HG03520 (cell line): Measurements from ENCODE around the gene C5AR1.
"Not testable (repeated sequence)": the region's sequence is repeated elsewhere in the genome, so short reads cannot be mapped to it uniquely, and the experiment has no call there.

Source experiments
- ATAC-seq: cut with Tn5 transposase; IDR thresholded peaks from one replicate; pipeline ENCODE4 v1.9.1; 2021; ENCODE audit warnings: mild to moderate bottlenecking, moderate library complexity; ENCODE audit not compliant: unreplicated experiment

The C5AR1 gene

DNA sequence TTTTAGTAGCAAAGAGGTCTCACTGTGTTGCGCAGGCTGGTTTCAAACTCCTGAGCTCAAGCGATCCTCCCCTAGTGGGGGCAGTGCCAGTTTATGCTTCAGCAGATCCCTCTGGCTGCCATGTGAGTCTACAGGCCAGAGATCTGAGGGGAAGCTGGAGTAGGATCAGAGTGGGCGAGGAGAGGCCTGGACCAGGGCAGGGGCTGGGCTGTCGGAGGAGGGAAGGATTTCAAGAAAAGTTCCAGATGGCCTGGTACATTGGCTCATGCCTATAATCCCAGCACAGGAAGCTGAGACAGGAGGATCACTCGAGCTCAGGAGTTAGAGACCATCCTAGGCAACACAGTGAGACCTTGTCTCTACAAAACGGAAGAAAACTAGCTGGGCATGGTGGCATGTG is 49.3 kb downstream of the C5AR1 start:
- ATAC-seq: no peak

- ATAC-seq: no peak
These were observed 52.7 kb downstream of the C5AR1 start for GRCh38 chr19:47362321-47362720.

GRCh38 chr19:47363758-47364531 is 54.3 kb downstream of the C5AR1 start:
- no peak for ATAC-seq

DNA sequence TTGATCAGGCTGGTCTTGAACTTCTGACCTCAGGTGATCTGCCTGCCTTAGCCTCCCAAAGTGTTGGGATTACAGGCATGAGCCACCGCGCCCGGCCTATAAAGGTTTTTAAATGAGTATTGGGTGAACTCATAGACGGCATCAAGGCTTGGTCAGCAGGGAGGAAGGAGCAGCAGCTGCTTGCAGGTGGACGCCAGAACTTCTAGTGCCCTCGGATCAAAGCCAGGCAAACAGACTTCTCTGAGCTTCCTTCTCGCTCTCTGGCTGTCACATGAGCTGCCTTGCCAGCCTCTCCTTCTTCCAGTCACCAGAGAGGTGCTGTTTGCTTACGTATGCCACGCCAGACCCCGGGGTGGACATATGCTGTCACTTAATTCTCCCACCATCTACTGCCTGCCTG is 55.8 kb downstream of the C5AR1 start:
- not testable (repeated sequence) for ATAC-seq

GRCh38 chr19:47370045-47370611 is 60.5 kb downstream of the C5AR1 start:
- ATAC-seq: no peak

DNA sequence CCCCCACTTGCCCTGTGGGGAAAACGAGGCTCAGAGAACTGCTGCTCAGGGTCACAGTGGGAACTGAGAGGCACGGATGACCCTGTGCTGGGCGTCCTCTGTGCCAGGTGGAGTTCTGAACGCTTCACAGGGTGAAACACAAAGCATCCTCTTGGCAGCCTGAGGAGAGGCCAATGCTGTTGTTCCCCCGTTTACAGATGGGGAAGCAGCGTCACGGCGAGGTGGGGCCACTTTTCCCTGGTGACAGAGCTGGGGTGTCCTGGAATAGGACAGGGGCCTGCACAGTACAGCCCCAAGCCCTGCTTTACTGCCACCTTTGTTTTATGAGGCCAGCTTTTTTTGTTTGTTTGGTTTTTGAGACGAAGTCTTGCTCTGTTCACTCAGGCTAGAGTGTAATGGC is 61.6 kb downstream of the C5AR1 start:
- ATAC-seq: no peak
